HepG2 (cell line): ENCODE data around the gene SYNGR2. TPM values are rescaled to one million over a fixed set of nuclear protein-coding genes. Genes with fewer than 3 reads are reported as not detected.
A peak's percentile ranks its signal among the peaks of the same experiment; 100 is the strongest.

Experiments used
- ATF6 ChIP-seq: sonication (generic); formaldehyde crosslinking; conservative IDR thresholded peaks from 2 replicates; pipeline ENCODE4 v1.4.0; 2020; ENCODE audit warnings: missing genetic modification reagents
- CHCHD3 ChIP-seq: sonication (generic); formaldehyde crosslinking; IDR thresholded peaks from 2 replicates; pipeline ENCODE4 v1.8.0; 2022; ENCODE audit warnings: mild to moderate bottlenecking, missing genetic modification reagents, moderate library complexity
- DDIT3 ChIP-seq: sonication (generic); formaldehyde crosslinking; IDR thresholded peaks from 2 replicates; pipeline ENCODE4 v1.4.0; 2020; ENCODE audit warnings: mild to moderate bottlenecking, missing genetic modification reagents
- FOXC1 ChIP-seq: sonication (generic); formaldehyde crosslinking; IDR thresholded peaks from 2 replicates; pipeline ENCODE4 v1.8.0; 2022; ENCODE audit warnings: mild to moderate bottlenecking, missing genetic modification reagents, borderline replicate concordance
- KLF6 ChIP-seq: IDR thresholded peaks from 2 replicates; pipeline ENCODE4 v1.8.0; 2016; ENCODE audit warnings: missing biosample characterization, missing genetic modification reagents
- PCBP1 ChIP-seq: fragments of 200-400 bp; formaldehyde crosslinking; IDR thresholded peaks from 2 replicates; pipeline ENCODE4 v1.6.1; 2017; ENCODE audit warnings: mild to moderate bottlenecking, low read depth, low read length, borderline replicate concordance
- POLR2A ChIP-seq, 2 experiments: IDR thresholded peaks; 2 replicates each; pipeline ENCODE4 v1.6.1; 2011; ENCODE audit warnings: low read depth in 2 of 2, low read length in 2 of 2, mild to moderate bottlenecking in 1 of 2, moderate library complexity in 1 of 2; ENCODE audit not compliant: insufficient read depth in 1 of 2
- RBAK ChIP-seq: sonication (generic); formaldehyde crosslinking; IDR thresholded peaks from 2 replicates; pipeline ENCODE4 v1.5.1; 2020; ENCODE audit warnings: mild to moderate bottlenecking, missing genetic modification reagents
- SNAPC2 ChIP-seq: sonication (generic); formaldehyde crosslinking; IDR thresholded peaks from 2 replicates; pipeline ENCODE4 v1.8.1; 2022; ENCODE audit warnings: mild to moderate bottlenecking, missing genetic modification reagents
- THYN1 ChIP-seq: sonication (generic); formaldehyde crosslinking; IDR thresholded peaks from 2 replicates; pipeline ENCODE4 v1.8.1; 2023; ENCODE audit warnings: low read depth, mild to moderate bottlenecking, moderate library complexity, missing genetic modification reagents, borderline replicate concordance
- ZBTB25 ChIP-seq: IDR thresholded peaks from 2 replicates; pipeline ENCODE4 v1.6.1; 2018; ENCODE audit warnings: missing genetic modification reagents
- ZNF138 ChIP-seq: sonication (generic); formaldehyde crosslinking; IDR thresholded peaks from 2 replicates; pipeline ENCODE4 v1.5.0; 2020; ENCODE audit warnings: mild to moderate bottlenecking, low read depth, missing genetic modification reagents
- ZNF225 ChIP-seq: sonication (generic); formaldehyde crosslinking; IDR thresholded peaks from 2 replicates; pipeline ENCODE4 v1.4.0; 2020; ENCODE audit warnings: mild to moderate bottlenecking, missing genetic modification reagents
- ZNF441 ChIP-seq: sonication (generic); formaldehyde crosslinking; IDR thresholded peaks from 2 replicates; pipeline ENCODE4 v1.7.0; 2021; ENCODE audit warnings: missing genetic modification reagents, borderline replicate concordance
- ZNF562 ChIP-seq: sonication (generic); formaldehyde crosslinking; IDR thresholded peaks from 2 replicates; pipeline ENCODE4 v1.8.0; 2022; ENCODE audit warnings: missing genetic modification reagents, borderline replicate concordance
- ZNF597 ChIP-seq: sonication (generic); formaldehyde crosslinking; IDR thresholded peaks from 2 replicates; pipeline ENCODE4 v1.5.0; 2020; ENCODE audit warnings: missing genetic modification reagents
- ZNF660 ChIP-seq: sonication (generic); formaldehyde crosslinking; IDR thresholded peaks from 2 replicates; pipeline ENCODE4 v1.5.1; 2020; ENCODE audit warnings: mild to moderate bottlenecking, low read depth, missing genetic modification reagents, borderline replicate concordance
- ZSCAN30 ChIP-seq: sonication (generic); formaldehyde crosslinking; IDR thresholded peaks from 2 replicates; pipeline ENCODE4 v1.5.0; 2020; ENCODE audit warnings: mild to moderate bottlenecking, missing genetic modification reagents
- polyA plus RNA-seq, 8 experiments: library from polyadenylated mRNA; depleted of rRNA in 3 of 8; stranded (reverse) in 7 of 8; unstranded in 1 of 8; fragments of >200 nt; fragmentation: Illumina TruSeq in 4 of 8; extraction: Trizol in 4 of 8; gene quantifications; 2 replicates each; pipeline versions ENCODE4 v1.2.1 to v1.2.3, GENCODE V29; 2011 to 2016; ENCODE audit warnings: low read depth in 4 of 8, missing spikeins in 1 of 8, mixed read lengths in 1 of 8; ENCODE audit not compliant: insufficient read depth in 1 of 8
- total RNA-seq, 5 experiments: library from RNA; depleted of rRNA; stranded (reverse); fragments of >200 nt; fragmentation: Illumina TruSeq; extraction: Trizol; gene quantifications; 2 replicates each; pipeline ENCODE4 v1.2.3, GENCODE V29; 2016; ENCODE audit warnings: low read depth in 1 of 5
- TF ChIP-seq, protein P1 (sequence below): sonication (generic); formaldehyde crosslinking; IDR thresholded peaks from 2 replicates; pipeline ENCODE4 v1.8.1; 2023; ENCODE audit warnings: mild to moderate bottlenecking, inconsistent platforms, moderate library complexity, missing genetic modification reagents, borderline replicate concordance
- TF ChIP-seq, protein P2 (sequence below): sonication (generic); formaldehyde crosslinking; IDR thresholded peaks from 2 replicates; pipeline ENCODE4 v1.4.0; 2020; ENCODE audit warnings: mild to moderate bottlenecking, low read depth, missing genetic modification reagents

SYNGR2 gene
- total and polyA plus RNA-seq, 2 of the 13 experiments (the other 11 are each of a cell fraction or from before 2014, with no cell fraction given), result 46.7 to 170 TPM

- TF ChIP-seq DDIT3 (CRISPR knock-in tag) (no peak; the same call in 1 of the 2 replicates), SNAPC2 (CRISPR knock-in tag) (peak; percentile 80; the same call in 1 of the 2 replicates), ZBTB25 (CRISPR knock-in tag) (peak; percentile 31; the same call in 1 of the 2 replicates), THYN1 (CRISPR knock-in tag) (no peak), FOXC1 (CRISPR knock-in tag) (peak; percentile 56), ZNF660 (CRISPR knock-in tag) (no peak; the same call in 1 of the 2 replicates), ZNF225 (no peak), ZNF562 (CRISPR knock-in tag) (no peak), CHCHD3 (CRISPR knock-in tag) (peak; percentile 88; the same call in 1 of the 2 replicates), ZNF441 (CRISPR knock-in tag) (peak; percentile 40; the same call in 1 of the 2 replicates), KLF6 (CRISPR knock-in tag) (no peak), ZNF138 (CRISPR knock-in tag) (no peak), ZNF597 (CRISPR knock-in tag) (no peak), PCBP1 (peak; percentile 89; the same call in 1 of the 2 replicates), ATF6 (CRISPR knock-in tag) (no peak; the same call in 1 of the 2 replicates), RBAK (CRISPR knock-in tag) (no peak), POLR2A (IDR thresholded peaks at IDR 0.05; ENCODE audit: insufficient read depth in 1 of 2, low read depth in 2 of 2, low read length in 2 of 2) (peak; percentile 59 to 74), ZSCAN30 (peak; percentile 70; the same call in 1 of the 2 replicates)
- TF ChIP-seq, protein P1, sequence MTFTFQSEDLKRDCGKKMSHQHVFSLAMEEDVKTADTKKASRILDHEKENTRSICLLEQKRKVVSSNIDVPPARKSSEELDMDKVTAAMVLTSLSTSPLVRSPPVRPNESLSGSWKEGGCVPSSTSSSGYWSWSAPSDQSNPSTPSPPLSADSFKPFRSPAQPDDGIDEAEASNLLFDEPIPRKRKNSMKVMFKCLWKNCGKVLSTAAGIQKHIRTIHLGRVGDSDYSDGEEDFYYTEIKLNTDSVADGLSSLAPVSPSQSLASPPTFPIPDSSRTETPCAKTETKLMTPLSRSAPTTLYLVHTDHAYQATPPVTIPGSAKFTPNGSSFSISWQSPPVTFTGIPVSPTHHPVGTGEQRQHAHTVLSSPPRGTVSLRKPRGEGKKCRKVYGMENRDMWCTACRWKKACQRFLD (CRISPR knock-in tag), result no peak
- TF ChIP-seq, protein P2, sequence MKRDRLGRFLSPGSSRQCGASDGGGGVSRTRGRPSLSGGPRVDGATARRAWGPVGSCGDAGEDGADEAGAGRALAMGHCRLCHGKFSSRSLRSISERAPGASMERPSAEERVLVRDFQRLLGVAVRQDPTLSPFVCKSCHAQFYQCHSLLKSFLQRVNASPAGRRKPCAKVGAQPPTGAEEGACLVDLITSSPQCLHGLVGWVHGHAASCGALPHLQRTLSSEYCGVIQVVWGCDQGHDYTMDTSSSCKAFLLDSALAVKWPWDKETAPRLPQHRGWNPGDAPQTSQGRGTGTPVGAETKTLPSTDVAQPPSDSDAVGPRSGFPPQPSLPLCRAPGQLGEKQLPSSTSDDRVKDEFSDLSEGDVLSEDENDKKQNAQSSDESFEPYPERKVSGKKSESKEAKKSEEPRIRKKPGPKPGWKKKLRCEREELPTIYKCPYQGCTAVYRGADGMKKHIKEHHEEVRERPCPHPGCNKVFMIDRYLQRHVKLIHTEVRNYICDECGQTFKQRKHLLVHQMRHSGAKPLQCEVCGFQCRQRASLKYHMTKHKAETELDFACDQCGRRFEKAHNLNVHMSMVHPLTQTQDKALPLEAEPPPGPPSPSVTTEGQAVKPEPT (CRISPR knock-in tag), result peak; percentile 87
Observed at GRCh38 chr17:78214016-78214705, 45.8 kb downstream of the SYNGR2 start, which contains the start of gene BIRC5 (continued).
